ENCODE data around the gene TNFRSF13B. TPM values are rescaled to one million over a fixed set of nuclear protein-coding genes. Genes with fewer than 3 reads are reported as not detected.

The TNFRSF13B gene
- total RNA-seq, 1 experiment from 2014 or later: 0.28 TPM

GRCh38 chr17:16977932-16978331 lies 6.0 kb upstream of the TNFRSF13B start:
- H3K79me2 ChIP-seq (ENCODE audit: insufficient read depth, low read length): no peaks in the 10 kb centered on the region
- H2BK5ac ChIP-seq (ENCODE audit: insufficient read length, low read length): no peak overlapping the region
- no peak overlapping the region for H3K27ac ChIP-seq (ENCODE audit: insufficient read length, low read depth, low read length)
- no peak overlapping the region for H3K27ac Mint-ChIP-seq
- H3K4ac ChIP-seq (ENCODE audit: low read depth, low read length): no peak overlapping the region
- peaks cover 1% of the 10 kb centered on the region for H3K27me3 Mint-ChIP-seq (ENCODE audit: low read depth)
- H3K56ac ChIP-seq (ENCODE audit: insufficient read length, low read depth, low read length): no peak overlapping the region
- TF ChIP-seq CTCF (conservative IDR thresholded peaks at IDR 0.05): no peak
- H3K4me1 Mint-ChIP-seq: peaks cover 7 to 18% of the 10 kb centered on the region in 2 experiments
- no peak overlapping the region for H3K9ac ChIP-seq (ENCODE audit: extremely low read depth, insufficient read length, low read length)
- no peaks in the 10 kb centered on the region for H3K9me3 Mint-ChIP-seq
- no peak overlapping the region for H3K4me2 ChIP-seq (ENCODE audit: insufficient read depth, insufficient read length, low read length)
- H3K36me3 Mint-ChIP-seq (ENCODE audit: insufficient read depth in 1 of 3, low read depth in 3 of 3): no peaks in the 10 kb centered on the region
- H3K9me3 ChIP-seq (ENCODE audit: control insufficient read depth, low read depth, low read length): no peaks in the 10 kb centered on the region
- no peak overlapping the region for H3K23ac ChIP-seq (ENCODE audit: insufficient read length, low read depth, low read length)
- H3K79me1 ChIP-seq (ENCODE audit: insufficient read depth, low read depth, low read length, poor library complexity, severe bottlenecking): no peaks in the 10 kb centered on the region
- DNase-seq: peak; percentile 23
- H2AK5ac ChIP-seq (ENCODE audit: insufficient read length, low read length): no peak overlapping the region
- no peaks in the 10 kb centered on the region for H4K20me1 ChIP-seq (ENCODE audit: control insufficient read depth, insufficient read depth, insufficient read length)
- H3K18ac ChIP-seq (ENCODE audit: insufficient read length, low read depth, low read length): no peak overlapping the region
- H3K27me3 ChIP-seq (ENCODE audit: insufficient read depth, low read length): no peaks in the 10 kb centered on the region
- no peaks in the 10 kb centered on the region for H3K23me2 ChIP-seq (ENCODE audit: insufficient read length, low read depth, low read length, poor library complexity, severe bottlenecking)
- no peak overlapping the region for H2BK20ac ChIP-seq (ENCODE audit: low read depth, low read length, poor library complexity, severe bottlenecking)
- no peak overlapping the region for H3K14ac ChIP-seq (ENCODE audit: insufficient read depth, low read length)
- no peak overlapping the region for H3K4me3 Mint-ChIP-seq
- H4K91ac ChIP-seq (ENCODE audit: insufficient read length, low read depth, low read length): no peak overlapping the region
- H2BK12ac ChIP-seq (ENCODE audit: insufficient read length, low read depth, low read length): no peak overlapping the region
- H2BK15ac ChIP-seq (ENCODE audit: low read depth, low read length): no peak overlapping the region
- no peak overlapping the region for H2BK120ac ChIP-seq (ENCODE audit: low read depth, low read length, poor library complexity, severe bottlenecking)
- WGBS (ENCODE audit: extremely low coverage, insufficient read length, low lambda C conversion rate): no CpG with 5 or more reads among the region's 6 CpGs
- no peak overlapping the region for H4K8ac ChIP-seq (replicated peaks; ENCODE audit: insufficient read length, low read depth, low read length)
- H2AFZ ChIP-seq (ENCODE audit: low read length): no peak overlapping the region
- H4K5ac ChIP-seq (ENCODE audit: insufficient read length, low read depth, low read length): no peak overlapping the region
- no peaks in the 10 kb centered on the region for H3K4me1 ChIP-seq (ENCODE audit: insufficient read depth, low read length)
- H3T11ph ChIP-seq (ENCODE audit: low read length): no peak overlapping the region

All from H9 (cell line).